ENCODE data around the gene IL17RB. TPM values are rescaled to one million over a fixed set of nuclear protein-coding genes. Genes with fewer than 3 reads are reported as not detected.

The IL17RB gene
- total and polyA plus RNA-seq, 4 donors, result 0.88 to 7.4 (median 4.4) TPM

DNA sequence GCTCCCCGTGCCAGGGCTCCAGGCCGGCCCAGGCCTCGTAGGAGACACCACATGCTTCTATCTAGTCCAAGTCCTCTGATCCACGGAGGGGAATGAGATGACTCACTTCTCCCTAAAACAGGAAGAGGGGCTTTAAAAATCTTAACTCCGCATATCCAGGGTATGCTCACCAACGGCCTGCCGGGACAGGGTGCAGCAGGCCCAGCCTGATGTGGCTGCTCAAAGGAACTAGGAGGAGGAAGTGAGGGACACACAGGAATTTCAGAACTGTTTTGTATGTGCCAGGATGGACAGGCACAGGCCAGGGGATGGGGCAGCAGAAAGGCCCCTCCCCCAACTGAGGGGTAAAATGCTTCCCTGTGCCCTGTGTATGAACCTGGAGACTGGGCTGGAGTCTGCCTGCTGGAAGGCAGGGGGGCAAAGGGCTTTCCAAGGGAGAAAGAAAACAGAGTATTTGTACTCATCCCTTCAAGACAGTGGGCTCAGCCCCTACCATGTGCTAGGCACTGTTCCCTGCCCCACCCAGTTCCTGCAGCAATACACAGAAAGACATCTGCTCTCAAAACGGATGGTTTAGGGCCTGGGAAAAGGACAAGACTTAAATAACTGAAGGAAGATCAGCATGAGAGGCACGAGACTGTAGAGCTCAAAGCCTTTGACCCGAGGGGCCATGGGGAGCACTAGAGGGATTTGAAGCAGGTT, 22.3 kb upstream of the IL17RB start:
- Histone ChIP-seq H3K9me3 (ENCODE audit: control insufficient read depth in 4 of 4, insufficient read depth in 3 of 4, low read length in 3 of 4) (no peaks in the 10 kb centered on the region), H3K36me3 (ENCODE audit: control insufficient read depth in 4 of 4, insufficient read depth in 4 of 4, low read length in 4 of 4) (peaks cover 0 to 5% (median 1%) of the 10 kb centered on the region in 4 donors), H3K4me1 (ENCODE audit: control insufficient read depth in 5 of 5, insufficient read depth in 5 of 5, low read length in 5 of 5) (peaks cover 0 to 6% (median 3%) of the 10 kb centered on the region in 5 donors), H3K9ac (ENCODE audit: insufficient read depth in 1 of 2, low read length in 2 of 2) (no peak overlapping the region), H3K27me3 (ENCODE audit: control insufficient read depth in 3 of 3, insufficient read depth in 3 of 3, low read length in 2 of 3) (no peaks in the 10 kb centered on the region), H3K27ac (ENCODE audit: low read depth in 1 of 2, low read length in 1 of 2) (peak overlapping the region in 1 of 2 donors; percentile 10), H3K4me3 (no peak overlapping the region)
- DNase-seq, result no peak
- TF ChIP-seq, protein P1, sequence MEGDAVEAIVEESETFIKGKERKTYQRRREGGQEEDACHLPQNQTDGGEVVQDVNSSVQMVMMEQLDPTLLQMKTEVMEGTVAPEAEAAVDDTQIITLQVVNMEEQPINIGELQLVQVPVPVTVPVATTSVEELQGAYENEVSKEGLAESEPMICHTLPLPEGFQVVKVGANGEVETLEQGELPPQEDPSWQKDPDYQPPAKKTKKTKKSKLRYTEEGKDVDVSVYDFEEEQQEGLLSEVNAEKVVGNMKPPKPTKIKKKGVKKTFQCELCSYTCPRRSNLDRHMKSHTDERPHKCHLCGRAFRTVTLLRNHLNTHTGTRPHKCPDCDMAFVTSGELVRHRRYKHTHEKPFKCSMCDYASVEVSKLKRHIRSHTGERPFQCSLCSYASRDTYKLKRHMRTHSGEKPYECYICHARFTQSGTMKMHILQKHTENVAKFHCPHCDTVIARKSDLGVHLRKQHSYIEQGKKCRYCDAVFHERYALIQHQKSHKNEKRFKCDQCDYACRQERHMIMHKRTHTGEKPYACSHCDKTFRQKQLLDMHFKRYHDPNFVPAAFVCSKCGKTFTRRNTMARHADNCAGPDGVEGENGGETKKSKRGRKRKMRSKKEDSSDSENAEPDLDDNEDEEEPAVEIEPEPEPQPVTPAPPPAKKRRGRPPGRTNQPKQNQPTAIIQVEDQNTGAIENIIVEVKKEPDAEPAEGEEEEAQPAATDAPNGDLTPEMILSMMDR (IDR thresholded peaks at IDR 0.05; ENCODE audit: control extremely low read depth, extremely low read depth), result no peak
- 68 to 76% methylated on average over 10 of the region's 10 CpGs for WGBS, 2 donors
- no peak for ATAC-seq (ENCODE audit: insufficient read depth, low FRiP score)

DNA sequence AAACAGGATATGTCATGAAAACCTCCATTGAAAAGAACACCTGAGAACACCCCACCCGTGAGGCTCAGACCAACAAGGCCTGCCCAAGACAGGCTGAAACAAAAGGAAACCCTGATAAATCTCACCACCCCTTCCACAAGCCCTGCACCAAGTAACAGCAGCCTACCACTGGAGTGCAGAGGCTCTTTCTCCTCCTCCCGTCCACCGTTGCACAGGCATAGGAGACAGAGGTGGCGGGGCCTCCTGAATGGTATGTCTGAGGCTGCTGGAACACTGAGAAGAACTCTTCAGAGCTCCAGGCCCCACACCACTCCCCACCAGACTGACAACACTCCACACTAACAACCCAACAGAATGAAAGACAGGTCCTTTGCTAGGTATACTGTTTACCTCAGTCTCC, 21.6 kb upstream of the IL17RB start:
- H3K27ac ChIP-seq (ENCODE audit: low read depth in 1 of 2, low read length in 1 of 2), result no peak overlapping the region
- H3K9ac ChIP-seq (ENCODE audit: insufficient read depth in 1 of 2, low read length in 2 of 2), result no peak overlapping the region
- no peaks in the 10 kb centered on the region for H3K27me3 ChIP-seq (ENCODE audit: control insufficient read depth in 3 of 3, insufficient read depth in 3 of 3, low read length in 2 of 3)
- H3K4me3 ChIP-seq, result no peak overlapping the region
- no peaks in the 10 kb centered on the region for H3K9me3 ChIP-seq (ENCODE audit: control insufficient read depth in 4 of 4, insufficient read depth in 3 of 4, low read length in 3 of 4)
- ATAC-seq (ENCODE audit: insufficient read depth, low FRiP score) (no peak), DNase-seq (no peak)
- TF ChIP-seq, protein P1 (IDR thresholded peaks at IDR 0.05; ENCODE audit: control extremely low read depth, extremely low read depth), result no peak
- peaks cover 0 to 6% (median 3%) of the 10 kb centered on the region in 5 donors for H3K4me1 ChIP-seq (ENCODE audit: control insufficient read depth in 5 of 5, insufficient read depth in 5 of 5, low read length in 5 of 5)
- peaks cover 0 to 5% (median under 1%) of the 10 kb centered on the region in 4 donors for H3K36me3 ChIP-seq (ENCODE audit: control insufficient read depth in 4 of 4, insufficient read depth in 4 of 4, low read length in 4 of 4)
- 89 to 92% methylated on average over 4 of the region's 4 CpGs for whole genome bisulfite sequencing, 2 donors

DNA sequence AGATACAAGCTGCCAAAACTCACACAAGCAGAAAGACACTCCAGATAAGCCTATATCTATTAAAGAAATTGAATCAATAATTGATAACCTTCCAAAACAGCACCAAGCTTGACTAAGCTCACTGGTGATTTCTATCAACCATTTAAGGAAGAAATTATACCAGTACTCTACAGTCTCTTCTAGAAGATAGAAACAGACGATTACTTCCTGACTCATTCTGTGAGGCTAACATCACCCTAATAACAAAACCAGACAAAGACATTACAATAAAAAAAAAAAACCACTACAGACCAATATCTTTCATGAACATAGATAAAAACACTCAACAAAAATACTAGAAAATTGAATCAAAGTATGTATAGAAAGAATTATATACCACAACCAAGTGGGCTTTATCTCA, 20.3 kb upstream of the IL17RB start:
- no peak overlapping the region for H3K27ac ChIP-seq (ENCODE audit: low read depth in 1 of 2, low read length in 1 of 2)
- no peak for DNase-seq
- peaks cover 0 to 6% (median 3%) of the 10 kb centered on the region in 5 donors for H3K4me1 ChIP-seq (ENCODE audit: control insufficient read depth in 5 of 5, insufficient read depth in 5 of 5, low read length in 5 of 5)
- ATAC-seq (ENCODE audit: insufficient read depth, low FRiP score), result no peak
- H3K9me3 ChIP-seq (ENCODE audit: control insufficient read depth in 4 of 4, insufficient read depth in 3 of 4, low read length in 3 of 4), result no peaks in the 10 kb centered on the region
- no peak overlapping the region for H3K4me3 ChIP-seq
- WGBS, 2 donors, result 47 to 73% methylated on average over 1 of the region's 1 CpG
- peaks cover 0 to 5% (median 0%) of the 10 kb centered on the region in 4 donors for H3K36me3 ChIP-seq (ENCODE audit: control insufficient read depth in 4 of 4, insufficient read depth in 4 of 4, low read length in 4 of 4)
- no peak overlapping the region for H3K9ac ChIP-seq (ENCODE audit: insufficient read depth in 1 of 2, low read length in 2 of 2)
- no peaks in the 10 kb centered on the region for H3K27me3 ChIP-seq (ENCODE audit: control insufficient read depth in 3 of 3, insufficient read depth in 3 of 3, low read length in 2 of 3)
- TF ChIP-seq, protein P1 (IDR thresholded peaks at IDR 0.05; ENCODE audit: control extremely low read depth, extremely low read depth), result no peak
